ENCODE data around the gene GPC6.
"Not testable (repeated sequence)": the region's sequence is repeated elsewhere in the genome, so short reads cannot be mapped to it uniquely, and the experiment has no call there.

Gene GPC6

DNA sequence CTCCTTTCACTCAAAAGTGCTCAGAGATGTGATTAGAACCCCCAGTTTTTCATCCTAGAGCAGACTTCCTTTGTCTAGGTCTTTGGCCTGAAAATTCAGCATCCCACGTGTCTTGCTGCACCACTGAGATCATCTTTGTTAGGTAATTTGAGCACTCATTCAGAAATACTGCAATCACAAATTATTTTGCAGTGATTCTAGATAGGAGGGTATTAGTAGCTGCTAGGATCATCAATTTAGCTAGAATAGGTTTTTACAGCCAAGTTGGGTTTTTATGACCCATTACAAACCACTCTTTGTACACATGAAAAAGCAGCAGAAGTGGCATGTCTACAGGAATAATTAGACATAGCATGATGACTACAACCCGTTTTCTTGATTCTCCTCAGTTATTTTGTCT is 219.6 kb downstream of the GPC6 start:
- DNase-seq (ENCODE audit: low spot score): no peak

GRCh38 chr13:93450191-93450621 is 223.6 kb downstream of the GPC6 start:
- no peak for DNase-seq (ENCODE audit: low spot score)

GRCh38 chr13:93450761-93451160 is 224.2 kb downstream of the GPC6 start:
- no peak for DNase-seq (ENCODE audit: low spot score)

DNA sequence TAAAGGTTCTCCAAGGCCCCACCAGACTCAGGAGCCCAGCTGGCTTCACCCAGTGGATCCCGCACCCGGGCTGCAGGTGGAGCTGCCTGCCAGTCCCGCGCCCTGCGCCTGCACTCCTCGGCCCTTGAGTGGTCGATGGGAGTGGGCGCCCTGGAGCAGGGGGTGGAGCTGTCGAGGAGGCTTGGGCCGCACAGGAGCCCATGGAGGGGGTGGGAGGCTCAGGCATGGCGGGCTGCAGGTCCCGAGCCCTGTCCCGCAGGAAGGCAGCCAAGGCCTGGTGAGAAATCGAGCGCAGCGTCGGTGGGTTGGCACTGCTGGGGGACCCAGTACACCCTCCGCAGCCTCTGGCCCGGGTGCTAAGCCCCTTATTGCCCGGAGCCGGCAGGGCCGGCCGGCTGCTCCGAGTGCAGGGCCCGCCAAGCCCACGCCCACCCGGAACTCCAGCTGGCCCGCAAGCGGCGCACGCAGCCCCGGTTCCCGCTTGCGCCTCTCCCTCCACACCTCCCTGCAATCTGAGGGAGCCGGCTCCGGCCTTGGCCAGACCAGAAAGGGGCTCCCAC is 228.1 kb downstream of the GPC6 start:
- DNase-seq (ENCODE audit: low spot score): not testable (repeated sequence)

- DNase-seq (ENCODE audit: low spot score): no peak
Measured at GRCh38 chr13:93455861-93456260, 229.3 kb downstream of the GPC6 start.

- DNase-seq (ENCODE audit: low spot score): no peak
Measured at GRCh38 chr13:93460005-93460404, 233.4 kb downstream of the GPC6 start.

GRCh38 chr13:93462151-93462550 is 235.5 kb downstream of the GPC6 start:
- DNase-seq (ENCODE audit: low spot score): no peak

- no peak for DNase-seq (ENCODE audit: low spot score)
Measured at GRCh38 chr13:93466502-93467036, 240.0 kb downstream of the GPC6 start.

DNA sequence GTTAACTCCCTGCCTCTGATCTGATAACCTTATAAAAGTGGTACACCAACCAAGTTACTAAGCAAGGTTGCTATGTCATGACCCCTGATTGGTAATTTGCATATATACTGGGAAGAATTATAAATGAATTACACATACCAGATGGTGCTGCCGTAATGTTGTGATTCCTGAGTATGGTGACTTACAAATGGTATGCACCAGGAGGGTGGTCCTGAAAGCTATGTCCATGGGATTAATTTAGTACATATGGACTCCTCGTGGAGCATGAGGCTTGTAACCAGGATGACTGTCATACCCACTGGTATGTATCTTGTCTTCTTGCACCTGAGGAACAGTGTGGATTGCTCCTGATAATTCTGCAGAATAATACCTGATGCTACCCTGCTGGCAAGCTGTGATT is 240.6 kb downstream of the GPC6 start:
- no peak for DNase-seq (ENCODE audit: low spot score)

- DNase-seq (ENCODE audit: low spot score): no peak
Measured at GRCh38 chr13:93468433-93468832, 241.8 kb downstream of the GPC6 start.

DNA sequence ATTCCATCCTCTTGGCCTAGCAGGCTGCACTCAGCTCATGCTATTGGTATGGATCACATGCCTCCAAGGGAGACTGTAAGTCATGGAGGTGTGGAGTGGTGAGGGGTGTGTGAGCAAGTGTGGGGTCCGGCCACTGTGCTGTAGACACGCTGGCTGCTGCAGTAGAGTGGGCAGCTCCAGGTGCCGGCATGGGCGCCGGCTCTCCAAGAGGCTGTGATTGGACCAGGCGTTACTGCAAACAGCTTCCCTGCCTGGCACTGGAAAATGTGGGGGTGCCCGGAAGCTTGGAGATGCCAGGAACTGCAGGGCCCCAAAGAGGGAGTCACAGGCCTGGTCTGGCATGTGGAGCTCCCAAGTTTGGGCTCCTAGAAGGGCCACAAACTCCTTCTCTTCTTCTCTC is 245.7 kb downstream of the GPC6 start:
- no peak for DNase-seq (ENCODE audit: low spot score)

GRCh38 chr13:93472814-93473296 is 246.2 kb downstream of the GPC6 start:
- no peak for DNase-seq (ENCODE audit: low spot score)

GRCh38 chr13:93473441-93474270 is 247.0 kb downstream of the GPC6 start:
- no peak for DNase-seq (ENCODE audit: low spot score)

DNA sequence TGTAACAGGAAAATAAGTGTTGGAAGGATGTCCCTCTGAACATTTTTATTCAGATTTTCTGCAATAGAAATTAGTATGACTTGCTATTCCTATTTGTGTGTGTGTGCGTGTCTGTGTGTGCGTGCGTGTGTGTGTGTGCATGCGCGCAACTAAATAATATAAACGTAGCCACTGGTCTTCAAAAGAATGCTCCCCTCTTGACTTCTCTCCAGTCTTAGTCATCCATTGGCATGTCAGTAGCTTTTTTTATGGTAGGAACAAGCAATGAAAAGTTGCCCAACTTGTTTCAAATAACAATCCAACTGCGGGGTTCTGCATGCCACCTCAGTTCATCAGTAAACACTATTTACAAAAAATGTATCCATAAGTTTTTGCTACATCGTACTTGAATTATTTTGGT is 249.6 kb downstream of the GPC6 start:
- no peak for DNase-seq (ENCODE audit: low spot score)

DNA sequence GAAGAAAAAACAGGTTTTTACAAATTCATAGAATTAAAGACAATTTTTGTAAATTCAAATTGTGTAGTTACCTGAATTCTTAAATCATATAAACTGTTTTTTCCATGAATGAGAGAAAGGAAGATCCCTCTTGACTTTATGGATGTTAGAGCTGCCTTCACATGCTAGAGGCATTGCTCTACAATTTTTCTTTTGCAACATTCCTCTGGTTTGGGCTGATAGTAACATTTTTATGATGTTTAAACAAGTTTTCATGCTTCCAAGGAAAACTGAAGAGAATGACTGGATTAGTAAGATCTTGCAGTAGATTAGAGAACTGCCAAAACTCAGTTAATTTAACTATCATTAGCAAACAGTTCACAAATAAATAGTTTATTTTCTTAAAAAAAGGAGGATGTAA is 250.6 kb downstream of the GPC6 start:
- no peak for DNase-seq (ENCODE audit: low spot score)

DNA sequence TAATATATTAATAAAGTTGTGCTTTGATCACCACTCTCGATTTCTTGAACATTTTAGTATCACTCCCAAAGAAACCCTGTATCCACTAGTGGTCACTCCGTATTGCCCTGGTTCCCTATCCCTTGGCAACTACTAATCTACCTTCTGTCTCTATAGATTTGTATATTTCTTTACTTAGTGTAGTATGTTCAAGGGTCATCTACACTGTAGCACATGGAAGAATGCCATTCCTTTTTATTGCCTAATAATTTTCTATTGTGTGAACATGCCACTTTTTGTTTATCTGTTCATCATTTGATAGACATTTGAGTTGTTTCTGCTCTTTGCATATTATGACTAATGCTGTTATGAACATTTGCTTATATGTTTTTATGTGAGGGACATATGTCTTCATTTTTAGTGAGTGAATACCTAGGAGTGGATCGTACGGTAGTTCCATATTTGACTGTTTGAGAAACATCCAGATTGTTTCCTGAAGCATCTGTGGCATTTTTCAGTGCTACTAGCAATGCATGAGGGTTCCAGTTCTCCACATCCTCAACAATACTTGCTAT is 254.0 kb downstream of the GPC6 start:
- DNase-seq (ENCODE audit: low spot score): no peak

DNA sequence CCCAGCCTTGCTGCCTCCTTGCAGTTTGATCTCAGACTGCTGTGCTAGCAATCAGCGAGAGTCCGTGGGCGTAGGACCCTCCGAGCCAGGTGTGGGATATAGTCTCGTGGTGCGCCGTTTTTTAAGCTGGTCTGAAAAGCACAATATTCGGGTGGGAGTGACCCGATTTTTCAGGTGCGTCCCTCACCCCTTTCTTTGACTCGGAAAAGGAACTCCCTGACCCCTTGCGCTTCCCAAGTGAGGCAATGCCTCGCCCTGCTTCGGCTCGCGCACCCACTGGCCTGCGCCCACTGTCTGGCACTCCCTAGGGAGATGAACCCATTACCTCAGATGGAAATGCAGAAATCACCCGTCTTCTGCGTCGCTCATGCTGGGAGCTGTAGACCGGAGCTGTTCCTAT is 269.5 kb downstream of the GPC6 start:
- DNase-seq (ENCODE audit: low spot score): not testable (repeated sequence)

- DNase-seq (ENCODE audit: low spot score): no peak
Measured at GRCh38 chr13:93496985-93497673, 270.5 kb downstream of the GPC6 start.

DNA sequence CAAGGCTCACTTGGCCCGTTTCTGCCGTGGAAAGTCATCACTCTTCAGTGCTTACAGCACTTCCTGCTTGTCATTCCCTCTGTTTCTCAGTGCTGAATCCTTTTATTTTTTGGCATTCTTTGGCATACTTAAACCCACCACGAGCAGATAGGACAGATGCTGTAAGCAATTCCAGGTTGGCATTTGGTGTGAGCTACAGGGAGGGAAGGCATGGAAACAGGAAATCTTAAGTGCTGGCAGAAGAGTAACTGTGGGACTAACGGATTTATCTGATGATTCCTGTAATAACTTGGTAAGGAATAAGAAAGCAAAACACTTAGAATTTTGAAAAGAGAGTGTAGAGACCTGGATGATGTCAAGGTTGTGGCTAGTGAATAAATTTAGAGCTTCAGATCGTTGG is 273.4 kb downstream of the GPC6 start:
- no peak for DNase-seq (ENCODE audit: low spot score)

DNA sequence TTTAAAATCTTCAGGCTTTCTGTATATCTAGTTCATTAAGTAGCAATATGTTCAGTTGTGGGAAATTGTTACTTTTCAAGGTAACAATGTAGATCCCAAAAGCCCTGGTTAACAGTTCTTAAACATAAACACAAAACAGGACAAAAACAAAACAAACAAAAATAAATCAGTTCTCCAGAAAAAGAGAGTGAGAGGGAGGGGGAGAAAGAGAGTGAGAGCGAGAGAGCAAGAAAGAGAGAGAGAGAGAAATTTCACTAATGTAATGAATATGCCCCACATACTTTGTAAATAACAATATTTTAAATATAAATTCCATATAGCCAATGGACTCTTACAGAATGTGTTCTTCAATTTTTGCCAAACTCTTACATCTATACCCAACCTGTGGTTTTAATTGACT is 275.5 kb downstream of the GPC6 start:
- DNase-seq (ENCODE audit: low spot score): no peak

DNA sequence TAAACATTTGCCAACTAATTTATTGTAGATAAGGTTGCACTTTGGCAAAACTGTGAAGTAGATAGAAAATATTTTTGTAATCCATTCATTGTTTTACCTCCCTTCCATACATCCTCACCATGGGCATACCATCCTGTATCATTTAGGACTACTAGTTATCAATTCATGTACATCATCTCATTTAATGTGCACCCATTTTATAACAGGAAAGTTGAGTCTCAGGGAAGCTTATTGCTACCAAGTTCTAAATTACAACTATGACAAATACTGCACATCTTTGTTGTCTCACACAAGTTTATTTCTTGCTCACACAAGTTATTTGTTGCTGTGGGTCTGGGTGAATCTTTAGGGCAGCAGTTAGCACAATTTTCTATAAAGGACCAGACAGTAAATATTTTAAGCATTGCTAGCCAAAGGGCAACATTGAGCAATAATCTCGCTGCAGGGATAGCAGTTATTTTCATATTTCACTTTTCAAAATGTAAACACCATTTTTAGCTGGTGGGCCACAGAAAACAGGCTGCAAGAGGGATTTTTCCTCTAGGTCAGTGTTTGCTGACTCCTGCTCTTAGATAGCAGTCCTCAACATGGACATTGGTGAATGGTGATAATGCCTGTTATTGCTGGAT is 276.5 kb downstream of the GPC6 start:
- no peak for DNase-seq (ENCODE audit: low spot score)

All from left forelimb (tissue), 1 donor.